CD4-positive, alpha-beta T cell (primary cell): ENCODE data around the gene LDB2. TPM values are rescaled to one million over a fixed set of nuclear protein-coding genes. Genes with fewer than 3 reads are reported as not detected.

Source experiments
- ATAC-seq: fragments of 200-7000 bp; cut with Tn5 transposase; one replicate; pipeline ENCODE4 v1.10.0; 2022; ENCODE audit warnings: mild to moderate bottlenecking; ENCODE audit not compliant: poor library complexity
- CTCF ChIA-PET: fragments of 350-600 bp; sonication (Branson Sonifier 250); formaldehyde crosslinking; loops from one replicate; lab custom pipeline; 2021; ENCODE audit warnings: antibody characterized with exemption, inconsistent platforms; lab: Charles Lee
- POLR2A ChIA-PET: fragments of 350-600 bp; sonication (Branson Sonifier 250); formaldehyde crosslinking; loops from one replicate; lab custom pipeline; 2021; ENCODE audit warnings: antibody characterized with exemption, inconsistent platforms; lab: Charles Lee
- DNase-seq, 14 experiments: peaks; one replicate each; pipeline ENCODE4 v3.0.0-alpha.2; 2013 to 2020; ENCODE audit warnings: mixed read lengths in 2 of 14
- H3K27ac ChIP-seq, 2 donors: one replicate each; pipeline versions ENCODE4 v1.5.1 to v1.7.0; 2013; ENCODE audit warnings: low read length in 2 of 2, low read depth in 1 of 2, mild to moderate bottlenecking in 1 of 2
- H3K27me3 ChIP-seq, 2 experiments: 1 replicate in 1 of 2; 2 replicates in 1 of 2; pipeline versions ENCODE4 v1.6.1 to v1.7.0; 2013; ENCODE audit warnings: low read length in 2 of 2, control low read depth in 1 of 2, mild to moderate bottlenecking in 1 of 2, moderate library complexity in 1 of 2; ENCODE audit not compliant: insufficient read depth in 2 of 2, control insufficient read depth in 1 of 2
- H3K36me3 ChIP-seq: one replicate; pipeline ENCODE4 v1.6.1; 2013; ENCODE audit warnings: low read length, control low read depth; ENCODE audit not compliant: insufficient read depth
- H3K4me1 ChIP-seq: one replicate; pipeline ENCODE4 v1.6.1; 2013; ENCODE audit warnings: low read length, control low read depth; ENCODE audit not compliant: insufficient read depth
- H3K4me3 ChIP-seq: one replicate; pipeline ENCODE4 v1.5.1; 2013; ENCODE audit warnings: mild to moderate bottlenecking, low read length, moderate library complexity
- H3K9me3 ChIP-seq, 2 experiments: 1 replicate in 1 of 2; 2 replicates in 1 of 2; pipeline versions ENCODE4 v1.6.1 to v1.7.0; 2013; ENCODE audit warnings: low read length in 2 of 2, mild to moderate bottlenecking in 2 of 2, control low read depth in 1 of 2, moderate library complexity in 1 of 2; ENCODE audit not compliant: control insufficient read depth in 1 of 2, insufficient read depth in 1 of 2
- H3K27ac Mint-ChIP-seq: one replicate; pipeline ENCODE4 v1.8.0; 2020; ENCODE audit warnings: mixed read lengths
- H3K27me3 Mint-ChIP-seq: one replicate; pipeline ENCODE4 v1.8.0; 2021; ENCODE audit warnings: mixed read lengths
- H3K36me3 Mint-ChIP-seq: one replicate; pipeline ENCODE4 v1.8.0; 2021; ENCODE audit warnings: low read depth, mixed read lengths
- H3K4me1 Mint-ChIP-seq: one replicate; pipeline ENCODE4 v1.8.0; 2021; ENCODE audit warnings: low read depth, mixed read lengths
- H3K4me3 Mint-ChIP-seq: one replicate; pipeline ENCODE4 v1.8.0; 2020; ENCODE audit warnings: mild to moderate bottlenecking, mixed read lengths
- H3K9me3 Mint-ChIP-seq: one replicate; pipeline ENCODE4 v1.8.0; 2020; ENCODE audit warnings: mixed read lengths
- CTCF ChIP-seq: fragments of 200-600 bp; IDR thresholded peaks from one replicate; pipeline ENCODE4 v1.8.0; 2022; ENCODE audit warnings: antibody characterized with exemption, mild to moderate bottlenecking
- intact Hi-C, 2 experiments: fragments of 100-400 bp; cut with DNase I in 1 of 2; cut with micrococcal nuclease in 1 of 2; formaldehyde crosslinking; loops; one replicate each; pipeline versions ENCODE4 v1.15.1 to v1.9.0; 2023 to 2025; cut with DNase I, micrococcal nuclease
- total RNA-seq, 174 experiments: library from RNA in 2 of 174; stranded (reverse) in 2 of 174; gene quantifications; one replicate each; pipeline ENCODE4 v1.2.3 and lab custom pipeline; 2021 to 2026

Gene LDB2
- total RNA-seq, 2 experiments from 2014 or later: not detected

GRCh38 chr4:16503421-16504100, 394.9 kb downstream of the LDB2 start:
- Mint-ChIP-seq H3K4me1 (no peaks in the 10 kb centered on the region), H3K4me3 (no peak overlapping the region), H3K36me3 (no peaks in the 10 kb centered on the region), H3K9me3 (peaks cover 5% of the 10 kb centered on the region), H3K27me3 (no peaks in the 10 kb centered on the region), H3K27ac (no peak overlapping the region)
- no peaks in the 10 kb centered on the region for H3K36me3 ChIP-seq
- H3K27me3 ChIP-seq: no peaks in the 10 kb centered on the region
- ChIA-PET CTCF (no interaction called here), POLR2A (no interaction called here)
- H3K27ac ChIP-seq: no peak overlapping the region
- no peaks in the 10 kb centered on the region for H3K4me1 ChIP-seq
- intact Hi-C loops: no loop called here
- ATAC-seq: no peak
- no peak for TF ChIP-seq CTCF
- no peak for DNase-seq
- no peak overlapping the region for H3K4me3 ChIP-seq
- H3K9me3 ChIP-seq: peaks cover 6 to 8% of the 10 kb centered on the region in 2 experiments

- peaks cover 6% of the 10 kb centered on the region for H3K9me3 Mint-ChIP-seq
These were observed 399.5 kb downstream of the LDB2 start for GRCh38 chr4:16498978-16499377.

GRCh38 chr4:16496501-16496900, 401.9 kb downstream of the LDB2 start:
- no peaks in the 10 kb centered on the region for H3K4me1 ChIP-seq
- POLR2A ChIA-PET: no interaction called here
- no peaks in the 10 kb centered on the region for H3K36me3 Mint-ChIP-seq
- intact Hi-C loops: no loop called here
- H3K27me3 ChIP-seq: no peaks in the 10 kb centered on the region
- no peak overlapping the region for H3K4me3 ChIP-seq
- peaks cover 6% of the 10 kb centered on the region for H3K9me3 Mint-ChIP-seq
- H3K4me1 Mint-ChIP-seq: no peaks in the 10 kb centered on the region
- H3K4me3 Mint-ChIP-seq: no peak overlapping the region
- peaks cover 0 to 6% of the 10 kb centered on the region in 2 experiments for H3K9me3 ChIP-seq
- no peak overlapping the region for H3K27ac Mint-ChIP-seq
- no peaks in the 10 kb centered on the region for H3K36me3 ChIP-seq
- TF ChIP-seq CTCF: no peak
- no peak for DNase-seq
- no peak overlapping the region for H3K27ac ChIP-seq
- peaks cover 5% of the 10 kb centered on the region for H3K27me3 Mint-ChIP-seq
- ATAC-seq: no peak
- CTCF ChIA-PET: no interaction called here

More at GRCh38 chr4:16498978-16499377, 399.5 kb downstream of the LDB2 start:
- Mint-ChIP-seq H3K36me3 (no peaks in the 10 kb centered on the region), H3K4me1 (no peaks in the 10 kb centered on the region), H3K27me3 (peaks cover 5% of the 10 kb centered on the region), H3K4me3 (no peak overlapping the region), H3K27ac (no peak overlapping the region)
- DNase-seq (no peak), ATAC-seq (no peak)
- H3K36me3 ChIP-seq: no peaks in the 10 kb centered on the region
- TF ChIP-seq CTCF: no peak
- no peak overlapping the region for H3K4me3 ChIP-seq
- no peaks in the 10 kb centered on the region for H3K4me1 ChIP-seq
- no peaks in the 10 kb centered on the region for H3K27me3 ChIP-seq
- H3K9me3 ChIP-seq: peaks cover 3 to 6% of the 10 kb centered on the region in 2 experiments
- intact Hi-C loops: no loop called here
- POLR2A ChIA-PET: no interaction called here
- H3K27ac ChIP-seq: no peak overlapping the region
- CTCF ChIA-PET: no interaction called here
